GM18508 (cell line): ENCODE data around the gene SRP68.
"Not testable (repeated sequence)": the region's sequence is repeated elsewhere in the genome, so short reads cannot be mapped to it uniquely, and the experiment has no call there.

Experiments used
- ATAC-seq: cut with Tn5 transposase; IDR thresholded peaks from one replicate; pipeline ENCODE4 v1.9.1; 2021; ENCODE audit warnings: moderate number of reproducible peaks; ENCODE audit not compliant: insufficient read depth, unreplicated experiment

SRP68 gene

DNA sequence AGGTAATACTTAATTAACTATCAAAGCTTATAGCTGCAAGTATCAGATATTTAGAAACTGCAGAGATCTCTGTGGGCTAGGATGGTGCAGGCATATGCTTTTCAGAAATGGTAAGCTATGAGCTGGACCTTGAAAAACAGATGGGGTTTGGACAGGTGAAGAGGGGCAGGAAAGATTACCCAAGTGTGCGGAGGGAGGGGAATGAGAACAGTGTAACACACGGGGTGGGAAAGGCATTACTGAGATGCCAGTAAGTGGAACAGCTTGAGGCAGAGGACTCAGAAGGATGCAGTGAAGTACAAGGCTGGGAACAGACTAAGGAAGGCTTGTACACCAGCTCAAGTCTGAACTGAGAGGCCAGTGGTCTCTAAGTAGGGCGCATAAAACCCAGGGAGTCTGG lies 23.1 kb downstream of the SRP68 start:
- no peak for ATAC-seq

GRCh38 chr17:76048711-76049110 lies 23.6 kb downstream of the SRP68 start:
- ATAC-seq, result no peak

- ATAC-seq, result no peak
Observed at GRCh38 chr17:76048025-76048605, 24.2 kb downstream of the SRP68 start.

GRCh38 chr17:76046064-76046463 lies 26.3 kb downstream of the SRP68 start:
- no peak for ATAC-seq

DNA sequence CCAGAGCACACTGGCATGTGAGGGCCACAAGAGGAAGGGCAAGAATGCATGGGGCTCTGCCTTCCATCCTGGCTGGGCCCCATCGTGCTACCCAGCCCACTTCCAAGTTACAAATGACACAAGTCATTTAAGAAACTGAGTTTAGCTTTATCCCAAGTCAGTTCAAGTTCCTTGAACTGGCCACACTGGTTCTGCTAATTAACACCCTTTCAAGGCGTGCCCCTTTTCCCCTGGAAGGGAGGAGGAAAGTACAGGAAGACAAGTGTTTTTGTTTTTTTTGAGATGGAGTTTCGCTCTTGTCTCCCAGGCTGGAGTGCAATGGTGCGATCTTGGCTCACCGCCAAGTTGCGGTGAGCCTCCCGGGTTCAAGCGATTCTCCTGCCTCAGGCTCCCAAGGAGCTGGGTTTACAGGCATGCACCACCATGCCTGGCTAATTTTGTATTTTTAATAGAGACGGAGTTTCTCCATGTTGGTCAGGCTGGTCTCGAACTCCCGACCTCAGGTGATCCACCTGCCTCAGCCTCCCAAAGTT lies 27.8 kb downstream of the SRP68 start:
- ATAC-seq, result not testable (repeated sequence)

- ATAC-seq, result not testable (repeated sequence)
Observed at GRCh38 chr17:76042868-76043267, 29.4 kb downstream of the SRP68 start.

DNA sequence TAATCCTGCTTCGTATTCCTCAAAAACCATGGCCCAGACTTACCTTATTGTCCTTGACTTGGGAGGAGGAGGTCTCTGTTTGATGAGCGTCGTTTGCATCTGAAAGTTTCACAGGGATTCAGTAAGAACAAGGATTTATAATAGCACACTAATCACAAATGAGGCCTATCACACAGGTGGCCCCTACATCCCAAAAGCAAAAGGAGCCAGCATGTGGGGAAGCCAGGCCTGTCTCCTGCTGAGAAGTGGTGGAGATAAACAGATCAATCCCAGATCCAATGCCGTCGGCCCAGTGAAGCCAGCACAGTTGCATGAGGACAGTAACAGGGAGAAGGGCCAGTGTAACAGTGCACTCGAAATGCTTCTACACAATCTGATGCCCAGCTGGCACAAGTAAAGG lies 31.9 kb downstream of the SRP68 start:
- ATAC-seq, result no peak

DNA sequence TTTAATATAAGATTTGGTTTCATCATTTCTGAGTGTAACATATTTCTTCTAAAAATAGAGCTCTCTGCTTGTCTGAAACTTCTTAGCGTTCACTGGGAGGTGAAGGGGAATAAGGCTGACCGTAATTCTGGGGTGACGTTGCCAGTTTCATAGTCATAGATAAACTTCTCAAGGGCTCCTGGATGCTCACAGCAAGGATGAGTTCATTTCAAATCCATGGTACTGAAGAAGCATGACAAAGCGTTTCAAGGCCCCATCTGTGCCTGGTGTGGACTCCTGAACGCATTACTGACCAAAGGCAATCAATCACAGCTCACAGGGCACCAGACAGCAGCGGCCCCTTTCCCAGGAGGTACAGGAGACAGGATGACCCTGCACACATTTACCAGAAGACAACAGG lies 33.2 kb downstream of the SRP68 start:
- ATAC-seq, result no peak

DNA sequence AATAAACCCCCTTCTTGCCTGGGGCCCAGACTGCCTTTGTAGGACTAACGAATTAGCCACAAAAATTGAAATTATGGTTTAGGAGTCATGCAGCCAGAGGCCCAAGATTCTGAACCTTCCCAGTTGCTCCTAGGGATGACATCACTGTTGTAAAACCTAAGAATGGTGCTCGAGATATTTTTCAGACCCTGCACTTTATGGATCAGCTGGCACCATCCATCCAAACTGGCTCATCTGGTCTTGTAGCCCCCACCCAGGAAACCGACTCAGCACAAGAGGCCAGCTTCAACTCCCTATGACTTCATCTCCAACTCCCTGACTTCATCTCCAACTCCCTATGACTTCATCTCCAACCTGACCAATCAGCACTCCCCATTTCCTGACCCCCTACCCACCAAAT lies 34.3 kb downstream of the SRP68 start:
- no peak for ATAC-seq

GRCh38 chr17:76036497-76037261 lies 35.6 kb downstream of the SRP68 start:
- no peak for ATAC-seq

DNA sequence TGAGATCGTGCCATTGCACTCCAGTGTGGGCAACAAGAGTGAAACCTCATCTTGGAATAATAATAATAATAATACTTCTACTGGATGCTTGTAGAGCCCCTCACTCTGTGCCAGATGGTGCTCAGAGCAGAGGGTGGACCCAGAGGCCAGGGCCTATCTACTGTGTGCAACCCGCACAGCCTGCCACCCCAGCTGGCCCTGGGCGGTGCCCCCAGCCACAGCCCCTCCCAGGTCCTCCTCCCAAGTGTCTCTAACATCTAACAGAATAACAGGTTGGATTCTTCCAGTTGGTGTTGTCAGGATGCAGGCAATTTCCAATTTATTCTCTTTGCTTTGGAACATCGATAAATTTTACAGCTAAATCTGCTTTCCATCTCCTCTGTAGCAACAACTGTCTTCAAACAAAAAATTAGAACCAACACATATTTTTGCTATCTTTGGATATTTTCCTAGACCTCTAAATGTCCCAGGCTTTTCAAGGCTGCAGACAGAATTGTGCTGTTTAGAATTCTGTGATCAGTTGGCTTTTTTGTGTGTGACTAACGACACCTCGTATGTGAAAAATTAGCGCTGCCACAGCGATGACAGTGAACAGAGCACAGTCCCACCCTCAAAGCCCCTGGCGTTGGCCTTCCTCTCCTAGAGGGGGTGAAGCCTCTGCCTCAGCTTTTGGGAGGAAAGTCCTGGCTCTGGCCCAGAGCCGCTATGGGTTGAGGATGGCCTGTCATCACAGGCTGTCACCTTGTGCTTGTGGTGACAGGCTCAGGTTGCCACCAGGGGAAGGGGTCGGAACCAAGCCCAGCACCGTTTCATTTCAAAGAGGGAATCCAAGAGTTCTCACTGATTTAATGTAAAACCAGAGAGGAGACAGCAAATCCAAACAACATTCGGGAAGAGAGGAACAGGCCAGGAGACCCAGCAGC lies 37.6 kb downstream of the SRP68 start:
- no peak for ATAC-seq

DNA sequence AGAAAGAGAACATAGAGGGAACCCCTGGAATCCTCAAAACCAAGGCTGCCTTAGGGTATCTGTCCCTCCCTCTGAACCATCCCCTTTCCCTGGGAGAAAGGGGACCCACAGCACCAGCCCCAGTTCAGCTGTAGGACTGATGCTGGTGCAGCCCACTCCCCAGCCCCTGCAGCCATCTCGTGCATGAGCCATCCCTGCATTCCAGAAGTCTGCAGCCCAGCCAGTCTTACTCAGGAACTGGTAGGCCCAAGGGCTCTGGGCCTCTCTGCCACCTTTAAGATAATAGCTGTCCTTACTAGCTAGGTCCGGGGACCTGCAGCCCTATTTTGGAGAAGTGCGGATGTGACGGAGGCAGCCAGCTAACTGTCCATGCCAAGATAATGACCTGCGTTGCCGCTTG lies 39.2 kb downstream of the SRP68 start:
- no peak for ATAC-seq

GRCh38 chr17:76032780-76033108 lies 39.6 kb downstream of the SRP68 start:
- ATAC-seq, result no peak

- no peak for ATAC-seq
Observed at GRCh38 chr17:76032073-76032779, 40.1 kb downstream of the SRP68 start.

GRCh38 chr17:76027159-76027839 lies 45.0 kb downstream of the SRP68 start, which contains the start of gene EVPL:
Gene EVPL (minus strand): TSS chr17:76027306. CDS start chr17:76027198, 108 bp downstream.
- no peak for ATAC-seq

DNA sequence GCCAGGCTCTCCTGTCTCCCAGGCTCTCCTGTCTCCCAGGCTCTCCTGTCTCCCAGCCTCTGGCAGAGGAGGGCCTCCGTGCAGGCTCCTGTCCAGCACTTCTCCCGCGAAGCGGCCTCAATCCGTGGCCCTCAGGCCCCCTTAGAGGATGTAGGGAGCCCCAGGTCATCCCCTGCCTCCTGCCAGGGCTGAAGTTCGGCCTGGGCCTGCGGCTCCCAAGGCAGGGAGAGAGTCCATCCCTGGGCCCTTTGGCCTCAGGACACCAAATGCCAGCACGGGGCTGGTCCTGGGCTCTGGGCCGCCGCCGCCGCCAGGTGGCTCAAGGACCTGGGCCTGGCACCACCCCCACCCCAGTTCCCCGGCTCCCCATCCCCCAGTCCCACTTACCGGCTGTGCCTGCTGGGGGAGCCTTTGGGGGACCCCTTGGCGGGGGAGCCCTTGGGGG lies 45.6 kb downstream of the SRP68 start:
- ATAC-seq, result no peak

- no peak for ATAC-seq
Observed at GRCh38 chr17:76025294-76025693, 47.0 kb downstream of the SRP68 start.

DNA sequence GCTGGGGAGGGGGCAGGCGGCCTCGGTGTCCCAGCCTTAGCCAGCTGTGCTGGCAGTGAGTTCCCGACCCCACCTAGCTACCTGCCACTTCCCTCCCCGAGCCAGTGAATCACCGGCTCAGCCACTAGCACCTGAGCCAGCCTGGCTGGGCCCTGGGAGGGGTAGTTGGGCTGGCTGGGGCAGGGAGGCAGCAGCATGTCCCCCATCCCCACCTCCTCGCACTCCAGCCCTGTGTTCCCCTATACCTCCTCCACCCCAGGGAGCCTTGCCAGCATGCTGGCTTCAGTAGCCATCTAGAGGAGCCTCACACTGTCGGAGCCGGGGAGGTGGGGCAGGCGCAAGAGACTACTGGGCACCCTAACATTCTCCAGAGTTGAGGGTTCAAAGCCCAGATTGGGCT lies 48.0 kb downstream of the SRP68 start:
- ATAC-seq, result no peak

DNA sequence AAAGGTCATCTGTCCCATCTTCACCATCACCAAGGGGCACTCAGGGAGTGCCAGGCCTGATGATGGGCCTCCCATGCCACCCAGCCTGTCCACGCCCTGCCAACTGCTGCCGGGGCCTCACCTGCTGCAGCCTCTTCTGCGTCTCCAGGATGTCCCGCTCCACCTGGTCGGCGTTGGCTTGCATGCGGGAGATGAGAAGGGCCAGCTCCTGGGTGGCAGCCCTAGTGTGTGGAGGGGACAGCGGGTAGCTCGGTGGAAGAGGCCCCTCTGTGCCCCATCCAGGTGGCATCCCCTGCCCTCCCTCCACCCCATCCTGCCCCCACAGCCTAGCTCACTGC lies 48.4 kb downstream of the SRP68 start:
- ATAC-seq, result no peak
